ENCODE results near the gene ADAMTS17. TPM values are rescaled to one million over a fixed set of nuclear protein-coding genes. Genes with fewer than 3 reads are reported as not detected.
A peak's percentile ranks its signal among the peaks of the same experiment; 100 is the strongest.

Gene ADAMTS17
- total and polyA plus RNA-seq, 7 donors = 4.4 to 93.0 (median 7.2) TPM

GRCh38 chr15:99963096-99963825 lies 378.5 kb downstream of the ADAMTS17 start:
- no peak for TF ChIP-seq CTCF (IDR thresholded peaks at IDR 0.05)
- no peak for ATAC-seq
- Histone ChIP-seq H3K27ac (no peak overlapping the region), H3K36me3 (ENCODE audit: insufficient read depth in 1 of 2, low read depth in 1 of 2) (no peaks in the 10 kb centered on the region), H3K4me1 (no peaks in the 10 kb centered on the region), H3K27me3 (ENCODE audit: insufficient read depth in 3 of 3, low read length in 2 of 3) (peaks cover 0 to 7% (median 0%) of the 10 kb centered on the region in 3 donors), H3K9me3 (no peaks in the 10 kb centered on the region), H3K4me3 (no peak overlapping the region)
- intact Hi-C loops (cut with DNase I) = no loop called here
- WGBS, 3 donors = 53 to 73% (median 70%) methylated on average over 8 of the region's 8 CpGs
- DNase-seq = peak in 1 of 2 donors; percentile 6

- Histone ChIP-seq H3K4me3 (no peak overlapping the region), H3K9me3 (no peaks in the 10 kb centered on the region), H3K27ac (no peak overlapping the region), H3K36me3 (ENCODE audit: insufficient read depth in 1 of 2, low read depth in 1 of 2) (no peaks in the 10 kb centered on the region), H3K4me1 (no peaks in the 10 kb centered on the region), H3K27me3 (ENCODE audit: insufficient read depth in 3 of 3, low read length in 2 of 3) (peaks cover 0 to 7% (median 0%) of the 10 kb centered on the region in 3 donors)
- no peak for TF ChIP-seq CTCF (IDR thresholded peaks at IDR 0.05)
- no peak for ATAC-seq
- no peak for DNase-seq
- intact Hi-C loops (cut with DNase I) = no loop called here
- 91 to 93% (median 92%) methylated on average over 19 of the region's 19 CpGs for WGBS, 3 donors
Observed at GRCh38 chr15:99962006-99962561, 379.7 kb downstream of the ADAMTS17 start.

DNA sequence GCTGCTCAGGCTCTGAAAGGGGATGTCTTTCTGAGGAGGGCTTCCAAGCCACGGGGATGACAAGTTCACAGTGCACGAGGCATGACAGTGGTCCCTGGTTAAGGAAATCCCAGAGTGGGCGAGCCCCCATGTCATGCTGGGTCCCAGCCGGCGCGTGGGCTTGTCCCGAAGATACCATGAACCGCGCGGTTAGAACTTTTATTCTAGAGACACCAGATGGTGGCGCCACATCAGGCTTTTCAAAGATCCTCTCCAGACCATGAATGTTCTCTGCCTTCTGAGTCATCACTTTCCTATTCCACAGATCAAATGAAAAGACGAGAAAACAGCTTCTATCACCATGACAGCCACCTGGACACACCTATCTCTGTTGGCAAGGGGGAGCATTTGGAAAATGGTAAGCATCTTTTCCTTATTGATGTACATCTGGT lies 380.7 kb downstream of the ADAMTS17 start:
- WGBS, 3 donors = 48 to 56% (median 50%) methylated on average over 12 of the region's 12 CpGs
- no peak overlapping the region for H3K4me3 ChIP-seq
- H3K27me3 ChIP-seq (ENCODE audit: insufficient read depth in 3 of 3, low read length in 2 of 3) = peaks cover 0 to 11% (median 0%) of the 10 kb centered on the region in 3 donors
- ATAC-seq (peak in 2 of 4 donors; percentile 18 to 67), DNase-seq (no peak)
- no peaks in the 10 kb centered on the region for H3K4me1 ChIP-seq
- H3K36me3 ChIP-seq (ENCODE audit: insufficient read depth in 1 of 2, low read depth in 1 of 2) = no peaks in the 10 kb centered on the region
- TF ChIP-seq CTCF (IDR thresholded peaks at IDR 0.05) = peak; percentile 25
- H3K9me3 ChIP-seq = no peaks in the 10 kb centered on the region
- intact Hi-C loops (cut with DNase I) = no loop called here
- no peak overlapping the region for H3K27ac ChIP-seq

GRCh38 chr15:99959326-99959725 lies 382.4 kb downstream of the ADAMTS17 start:
- H3K9me3 ChIP-seq = no peaks in the 10 kb centered on the region
- no peak overlapping the region for H3K4me3 ChIP-seq
- intact Hi-C loops (cut with DNase I) = no loop called here
- WGBS, 3 donors = 61 to 79% (median 70%) methylated on average over 6 of the region's 6 CpGs
- H3K36me3 ChIP-seq (ENCODE audit: insufficient read depth in 1 of 2, low read depth in 1 of 2) = no peaks in the 10 kb centered on the region
- ATAC-seq (no peak), DNase-seq (no peak)
- peaks cover 0 to 11% (median 0%) of the 10 kb centered on the region in 3 donors for H3K27me3 ChIP-seq (ENCODE audit: insufficient read depth in 3 of 3, low read length in 2 of 3)
- TF ChIP-seq CTCF (IDR thresholded peaks at IDR 0.05) = no peak
- no peak overlapping the region for H3K27ac ChIP-seq
- no peaks in the 10 kb centered on the region for H3K4me1 ChIP-seq

Data from psoas muscle (tissue), 8 donors.